WI38 (cell line): ENCODE measurements around the gene CLEC4F.

Experiments
- H3K4me3 ChIP-seq: 2 replicates; pipeline ENCODE4 v1.5.1; 2011; ENCODE audit warnings: low read depth, mild to moderate bottlenecking, control low read depth, low read length
- CTCF ChIP-seq: IDR thresholded peaks from 2 replicates; pipeline ENCODE4 v1.5.1; 2012; ENCODE audit warnings: low read depth, mild to moderate bottlenecking, control low read depth, low read length

The CLEC4F gene

GRCh38 chr2:70833246-70833645 lies 12.8 kb upstream of the CLEC4F start:
- no peak for TF ChIP-seq CTCF
- no peak overlapping the region for H3K4me3 ChIP-seq

GRCh38 chr2:70832386-70832785 lies 12.0 kb upstream of the CLEC4F start:
- no peak overlapping the region for H3K4me3 ChIP-seq
- no peak for TF ChIP-seq CTCF

DNA sequence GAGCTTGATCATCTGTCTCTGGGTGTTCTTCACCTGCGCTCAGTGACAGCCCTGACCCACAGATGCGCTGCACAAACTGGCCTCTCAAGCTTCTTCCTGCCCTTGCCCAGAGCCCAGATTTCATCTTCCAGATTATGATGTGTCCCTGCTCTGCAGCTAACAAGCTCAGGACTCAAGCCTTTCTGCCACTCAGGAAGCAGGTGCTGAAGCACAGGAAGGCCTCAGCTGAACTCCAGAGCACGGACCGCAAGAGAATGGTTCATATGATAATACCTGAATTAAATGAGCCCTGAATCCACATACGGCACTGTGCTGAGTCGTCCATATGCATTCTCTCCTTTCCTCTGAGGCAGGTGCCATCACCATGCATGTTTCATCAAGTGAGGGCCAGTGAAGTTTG lies 11.5 kb upstream of the CLEC4F start:
- no peak for TF ChIP-seq CTCF
- H3K4me3 ChIP-seq: no peak overlapping the region

DNA sequence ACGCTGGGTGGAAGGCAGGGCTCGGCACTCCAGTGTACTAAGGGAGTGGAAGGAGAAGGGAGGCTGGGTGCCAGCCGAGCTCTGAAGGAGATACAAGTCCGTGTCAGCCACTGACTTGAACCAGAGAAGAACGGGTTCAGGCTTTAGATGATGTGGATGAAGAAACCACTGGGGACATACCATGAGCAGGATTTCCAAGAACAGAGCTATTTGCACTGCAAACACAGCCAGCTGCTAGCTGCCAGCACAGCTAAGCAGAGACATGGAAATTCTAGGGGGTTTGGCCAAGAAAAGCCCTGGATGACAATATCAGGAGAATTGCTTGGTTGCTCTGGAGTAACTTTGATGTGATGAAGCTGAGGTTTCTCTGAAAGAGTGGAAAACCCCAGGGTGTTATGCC lies 10.0 kb upstream of the CLEC4F start:
- H3K4me3 ChIP-seq: no peak overlapping the region
- TF ChIP-seq CTCF: no peak

- no peak for TF ChIP-seq CTCF
- no peak overlapping the region for H3K4me3 ChIP-seq
These were observed 9.5 kb upstream of the CLEC4F start for GRCh38 chr2:70829916-70830315.

DNA sequence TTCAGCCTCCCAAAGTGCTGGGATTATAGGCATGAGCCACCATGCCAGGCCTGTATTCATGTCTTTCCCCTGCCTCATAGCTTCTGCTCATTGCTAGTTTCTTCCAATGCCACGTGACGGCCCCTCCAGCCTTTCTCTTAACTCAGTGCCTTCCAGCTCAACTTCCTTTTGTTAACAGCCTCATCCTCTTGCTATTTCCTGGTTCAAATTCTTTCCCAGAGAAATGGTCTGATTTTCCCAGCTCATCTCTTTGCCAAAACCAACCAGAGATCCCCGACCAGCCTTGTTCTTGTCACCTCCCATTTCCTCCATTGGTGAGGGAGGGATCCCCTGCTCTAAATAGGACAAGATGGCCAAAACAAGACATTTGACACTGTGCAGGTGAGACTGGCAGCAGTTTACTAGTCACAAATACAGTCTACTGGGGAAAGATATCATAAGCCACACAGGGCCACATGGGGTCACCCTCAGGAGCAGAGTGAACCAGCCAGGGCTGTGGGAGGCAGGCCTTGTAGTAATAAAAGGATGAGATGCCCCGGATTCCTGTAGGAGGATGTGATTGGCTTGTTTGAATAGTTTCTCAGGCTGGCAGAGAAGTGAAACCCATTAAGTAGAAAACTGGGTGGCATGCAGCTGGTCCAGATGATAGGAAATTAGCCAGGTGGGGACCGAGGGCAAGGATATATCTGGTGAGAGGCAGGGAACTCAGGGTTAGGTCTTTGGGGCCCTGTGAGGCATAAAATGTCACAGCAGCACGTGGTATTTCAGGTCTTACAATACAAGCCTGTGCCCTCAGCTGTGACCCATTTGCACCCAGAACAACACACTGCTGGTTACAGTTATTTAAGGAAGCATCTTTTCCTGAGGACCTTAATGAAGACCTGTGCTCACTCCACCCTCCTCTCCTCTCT lies 8.8 kb upstream of the CLEC4F start:
- TF ChIP-seq CTCF: no peak

GRCh38 chr2:70828115-70828514 lies 7.7 kb upstream of the CLEC4F start:
- TF ChIP-seq CTCF: no peak
- H3K4me3 ChIP-seq: no peak overlapping the region

More for the DNA sequence above, 8.8 kb upstream of the CLEC4F start:
- no peak overlapping the region for H3K4me3 ChIP-seq
